Thoracic aorta (tissue), 2 donors: ENCODE measurements around the gene PAFAH2. TPM values are rescaled to one million over a fixed set of nuclear protein-coding genes. Genes with fewer than 3 reads are reported as not detected.

Experiments used
- ATAC-seq: fragments of 150-250 bp; one replicate; pipeline ENCODE4 v1.8.0; 2017; ENCODE audit warnings: low read depth; ENCODE audit not compliant: insufficient number of reproducible peaks, low FRiP score
- DNase-seq: peaks from one replicate; pipeline ENCODE4 v3.0.0-alpha.2; 2020; ENCODE audit warnings: low spot score
- H3K27ac ChIP-seq, 2 donors: fragments of 200-600 bp; sonication (generic); 1 replicate in 1 of 2; 2 replicates in 1 of 2; pipeline ENCODE4 v1.5.1; 2016; ENCODE audit warnings: mild to moderate bottlenecking in 2 of 2, moderate library complexity in 2 of 2
- H3K27me3 ChIP-seq: fragments of 200-600 bp; sonication (generic); replicated peaks from 2 replicates; pipeline ENCODE4 v1.6.0; 2016; ENCODE audit warnings: mild to moderate bottlenecking; ENCODE audit not compliant: insufficient read depth
- H3K36me3 ChIP-seq: fragments of 200-600 bp; sonication (generic); one replicate; pipeline ENCODE4 v1.5.1; 2016
- H3K4me1 ChIP-seq, 2 donors: fragments of 200-600 bp; sonication (generic); 1 replicate in 1 of 2; 2 replicates in 1 of 2; pipeline versions ENCODE4 v1.5.1 to v1.6.0; 2016; ENCODE audit warnings: low read depth in 2 of 2, mild to moderate bottlenecking in 1 of 2; ENCODE audit not compliant: control insufficient read depth in 1 of 2
- H3K4me3 ChIP-seq: fragments of 200-600 bp; sonication (generic); 2 replicates; pipeline ENCODE4 v1.5.1; 2016; ENCODE audit warnings: mild to moderate bottlenecking
- H3K9me3 ChIP-seq: fragments of 200-600 bp; sonication (generic); 2 replicates; pipeline ENCODE4 v1.5.1; 2016
- CTCF ChIP-seq: fragments of 200-600 bp; sonication (generic); IDR thresholded peaks from one replicate; pipeline ENCODE4 v1.5.1; 2019; ENCODE audit warnings: antibody characterized with exemption
- total RNA-seq, 2 donors: library from RNA; depleted of rRNA; stranded (reverse); fragments of >200 nt; gene quantifications; one replicate each; pipeline versions ENCODE4 v1.1.0 to v1.2.3, GENCODE V29; 2016

The PAFAH2 gene
- total RNA-seq, 2 donors from 2014 or later: 3.6 to 6.9 TPM

DNA sequence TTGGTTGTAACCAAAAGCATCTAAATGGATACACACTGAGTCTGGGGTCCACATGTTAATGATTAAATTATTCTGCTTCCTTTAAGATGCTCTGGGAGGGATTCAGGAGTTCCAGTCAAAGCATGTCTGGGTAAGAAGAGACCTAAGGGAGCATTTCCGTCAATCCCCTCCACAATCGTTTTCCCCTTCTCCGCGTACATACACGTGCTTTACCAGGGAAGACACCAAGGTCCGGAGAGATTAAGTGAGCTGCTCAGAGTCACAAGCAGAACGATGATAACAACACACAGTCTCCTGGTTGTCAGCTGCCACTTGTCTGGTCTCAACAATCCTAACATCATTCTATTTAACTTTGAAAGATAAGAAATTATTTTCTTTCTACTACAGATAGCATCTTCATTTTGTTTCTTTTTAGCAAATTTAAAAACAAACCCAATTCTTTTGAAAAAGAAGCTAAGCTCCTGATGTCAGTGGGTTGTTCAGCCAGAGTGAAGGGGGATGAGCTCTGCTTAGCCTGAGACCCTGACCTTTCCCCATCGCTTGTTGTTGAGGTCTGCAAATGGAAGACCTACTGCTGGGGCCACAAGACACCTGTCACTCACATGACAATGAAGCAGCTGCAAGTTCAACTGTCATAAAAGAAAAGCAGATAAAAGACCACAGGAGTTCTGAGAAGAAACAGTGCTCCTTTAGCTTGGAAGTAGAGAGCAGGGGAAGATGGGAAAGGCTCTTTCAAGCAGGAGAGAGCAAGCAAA lies 4.5 kb downstream of the PAFAH2 start:
- no peak overlapping the region for H3K4me3 ChIP-seq
- ATAC-seq (no peak), DNase-seq (no peak)
- peaks cover 4% of the 10 kb centered on the region for H3K36me3 ChIP-seq
- H3K27me3 ChIP-seq: no peaks in the 10 kb centered on the region
- H3K9me3 ChIP-seq: no peaks in the 10 kb centered on the region
- peaks cover 4 to 16% of the 10 kb centered on the region in 2 donors for H3K4me1 ChIP-seq
- no peak for TF ChIP-seq CTCF
- no peak overlapping the region for H3K27ac ChIP-seq

DNA sequence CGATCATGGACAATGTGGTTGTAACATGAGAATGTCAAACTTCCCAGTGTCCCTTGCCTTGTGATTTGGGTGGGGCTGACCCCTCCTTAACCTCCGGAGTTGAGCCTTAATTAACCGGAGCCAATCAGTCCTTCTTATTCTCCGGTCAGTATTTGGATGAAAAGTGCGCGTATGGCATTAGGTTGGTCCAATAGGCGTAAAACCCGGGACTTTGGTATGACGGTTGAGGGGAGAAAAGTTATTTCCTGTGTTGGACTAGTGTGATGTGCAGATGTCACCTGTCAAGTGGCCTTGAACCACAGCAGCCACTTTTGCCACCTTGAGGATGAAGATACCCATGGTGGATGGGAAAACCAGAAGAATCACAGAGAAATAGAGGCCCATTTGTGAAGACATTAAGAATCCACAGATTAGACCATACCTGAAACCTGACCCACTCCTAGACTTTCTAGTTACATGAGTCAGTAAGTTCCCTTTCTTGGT lies 5.1 kb downstream of the PAFAH2 start:
- TF ChIP-seq CTCF: no peak
- H3K4me1 ChIP-seq: peaks cover 4 to 14% of the 10 kb centered on the region in 2 donors
- H3K4me3 ChIP-seq: no peak overlapping the region
- H3K27ac ChIP-seq: no peak overlapping the region
- no peaks in the 10 kb centered on the region for H3K27me3 ChIP-seq
- ATAC-seq (no peak), DNase-seq (no peak)
- no peaks in the 10 kb centered on the region for H3K9me3 ChIP-seq
- H3K36me3 ChIP-seq: peaks cover 4% of the 10 kb centered on the region

DNA sequence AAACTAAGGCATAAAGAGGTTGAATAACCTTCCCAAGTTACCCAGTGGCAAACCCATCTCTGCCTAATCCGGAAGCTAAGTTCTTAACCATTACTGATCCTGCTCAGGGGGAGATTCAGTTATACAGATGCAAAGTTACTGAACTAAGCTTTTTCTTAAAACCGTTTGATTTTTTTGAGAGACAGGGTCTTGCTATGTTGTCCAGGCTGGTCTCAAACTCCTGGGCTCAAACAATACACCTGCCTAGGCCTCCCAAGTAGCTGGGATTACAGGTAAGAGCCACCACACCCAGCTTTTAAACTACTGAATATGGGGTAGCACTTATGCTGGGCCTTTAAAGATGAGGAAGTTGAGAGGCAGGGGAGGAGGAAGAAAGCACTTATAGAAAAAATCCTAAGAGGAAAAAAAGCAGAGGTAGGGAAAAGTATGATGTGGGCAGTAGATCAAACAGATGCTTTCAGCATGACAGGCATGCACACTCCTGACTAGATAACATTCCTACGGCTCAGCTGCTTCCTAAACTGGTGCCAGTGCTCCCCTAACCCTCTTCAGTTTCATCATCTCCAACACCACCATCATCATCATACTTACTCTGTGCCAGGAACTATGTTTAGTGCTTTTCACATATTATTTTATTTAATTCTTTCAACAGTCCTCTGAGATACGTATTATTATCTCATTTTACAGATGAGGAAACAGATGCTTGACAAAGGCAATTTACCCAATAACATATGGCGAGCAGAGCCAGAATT lies 5.8 kb downstream of the PAFAH2 start:
- ATAC-seq: no peak
- no peak overlapping the region for H3K27ac ChIP-seq
- H3K9me3 ChIP-seq: no peaks in the 10 kb centered on the region
- DNase-seq: no peak
- TF ChIP-seq CTCF: no peak
- peaks cover 4% of the 10 kb centered on the region for H3K36me3 ChIP-seq
- H3K27me3 ChIP-seq: no peaks in the 10 kb centered on the region
- H3K4me3 ChIP-seq: no peak overlapping the region
- peaks cover 4 to 9% of the 10 kb centered on the region in 2 donors for H3K4me1 ChIP-seq

GRCh38 chr1:25990702-25991395 lies 7.0 kb downstream of the PAFAH2 start:
- Histone ChIP-seq H3K4me1 (no peaks in the 10 kb centered on the region), H3K9me3 (no peaks in the 10 kb centered on the region), H3K36me3 (peaks cover 4% of the 10 kb centered on the region), H3K4me3 (no peak overlapping the region), H3K27me3 (no peaks in the 10 kb centered on the region), H3K27ac (no peak overlapping the region)
- DNase-seq (no peak), ATAC-seq (no peak)
- no peak for TF ChIP-seq CTCF

DNA sequence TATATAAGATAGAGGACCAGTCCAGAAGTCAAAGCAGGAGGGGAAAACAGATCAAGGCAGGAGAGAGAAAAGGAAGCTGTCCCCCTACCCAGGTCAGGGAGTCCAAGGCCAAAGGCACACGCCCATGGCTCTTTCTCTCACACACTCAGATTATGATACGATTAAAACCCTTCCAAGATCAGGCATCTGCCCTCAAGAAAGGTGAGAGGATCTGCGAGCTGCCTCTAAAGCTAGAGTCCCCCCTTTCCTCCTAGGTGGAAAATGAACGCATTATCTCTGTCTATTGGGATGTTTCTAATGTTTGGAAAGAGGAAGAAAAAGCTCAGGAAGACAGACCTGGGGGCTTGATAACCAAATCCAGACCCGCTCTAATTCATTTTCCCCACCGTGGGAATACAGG lies 7.6 kb downstream of the PAFAH2 start:
- H3K36me3 ChIP-seq: peaks cover 10% of the 10 kb centered on the region
- H3K9me3 ChIP-seq: no peaks in the 10 kb centered on the region
- H3K4me3 ChIP-seq: no peak overlapping the region
- ATAC-seq: no peak
- no peak for TF ChIP-seq CTCF
- H3K27me3 ChIP-seq: no peaks in the 10 kb centered on the region
- no peak for DNase-seq
- no peaks in the 10 kb centered on the region for H3K4me1 ChIP-seq
- no peak overlapping the region for H3K27ac ChIP-seq
